OCI-LY1 (cell line): ENCODE results near the gene RPE65.

Experiments used
- H2AFZ ChIP-seq: fragments of 200-600 bp; sonication (generic), shearing (Covaris generic); 2 replicates; pipeline ENCODE4 v1.6.0; 2014; ENCODE audit warnings: antibody characterized with exemption, mild to moderate bottlenecking, low read length
- H3F3A ChIP-seq: fragments of 200-600 bp; sonication (generic), shearing (Covaris generic); 2 replicates; pipeline ENCODE4 v1.6.0; 2014; ENCODE audit warnings: mild to moderate bottlenecking, antibody characterized with exemption, low read length, moderate library complexity; ENCODE audit not compliant: insufficient read depth
- H3K27ac ChIP-seq: fragments of 200-600 bp; sonication (generic); 2 replicates; pipeline ENCODE4 v1.5.1; 2014; ENCODE audit warnings: low read length, mixed run types, mild to moderate bottlenecking, low read depth; ENCODE audit not compliant: poor library complexity, severe bottlenecking
- H3K27me3 ChIP-seq: fragments of 200-600 bp; sonication (generic); 2 replicates; pipeline ENCODE4 v1.6.0; 2014; ENCODE audit warnings: antibody characterized with exemption, mild to moderate bottlenecking, low read length, moderate library complexity; ENCODE audit not compliant: insufficient read depth
- H3K36me3 ChIP-seq: fragments of 200-600 bp; sonication (generic); 2 replicates; pipeline ENCODE4 v1.6.1; 2014; ENCODE audit warnings: mild to moderate bottlenecking, antibody characterized with exemption, low read length, moderate library complexity, mixed read lengths; ENCODE audit not compliant: insufficient read depth
- H3K4me1 ChIP-seq: fragments of 200-600 bp; sonication (generic); 2 replicates; pipeline ENCODE4 v1.5.1; 2014; ENCODE audit warnings: mild to moderate bottlenecking, low read length, moderate library complexity; ENCODE audit not compliant: insufficient read depth, severe bottlenecking
- H3K4me2 ChIP-seq: fragments of 200-600 bp; sonication (generic), shearing (Covaris generic); 2 replicates; pipeline ENCODE4 v1.6.1; 2014; ENCODE audit warnings: low read length
- H3K4me3 ChIP-seq: fragments of 200-600 bp; sonication (generic); 2 replicates; pipeline ENCODE4 v1.5.1; 2014; ENCODE audit warnings: low read length, low read depth, mild to moderate bottlenecking, mixed read lengths; ENCODE audit not compliant: poor library complexity, severe bottlenecking
- H3K79me2 ChIP-seq: fragments of 200-600 bp; shearing (Covaris generic); 2 replicates; pipeline ENCODE4 v1.6.1; 2016; ENCODE audit warnings: mixed run types, low read length, mixed read lengths; ENCODE audit not compliant: insufficient read depth
- H3K9ac ChIP-seq: fragments of 200-600 bp; sonication (generic), shearing (Covaris generic); 2 replicates; pipeline ENCODE4 v1.6.1; 2014; ENCODE audit warnings: mild to moderate bottlenecking, low read length, mixed read lengths
- H3K9me2 ChIP-seq: fragments of 200-600 bp; sonication (generic), shearing (Covaris generic); 2 replicates; pipeline ENCODE4 v1.6.1; 2014; ENCODE audit warnings: low read depth, mild to moderate bottlenecking, low read length, mixed read lengths
- H3K9me3 ChIP-seq: fragments of 200-600 bp; shearing (Covaris generic); 2 replicates; pipeline ENCODE4 v1.6.1; 2014; ENCODE audit warnings: low read length, mixed read lengths
- H4K20me1 ChIP-seq: fragments of 200-600 bp; sonication (generic), shearing (Covaris generic); 2 replicates; pipeline ENCODE4 v1.6.0; 2016; ENCODE audit warnings: mild to moderate bottlenecking, low read length; ENCODE audit not compliant: insufficient read depth
- CTCF ChIP-seq: fragments of 200-600 bp; sonication (generic), shearing (Covaris generic); IDR thresholded peaks from 2 replicates; pipeline ENCODE4 v1.5.1; 2017; ENCODE audit warnings: mild to moderate bottlenecking, antibody characterized with exemption, low read length, moderate library complexity, mixed read lengths
- EZH2 ChIP-seq: fragments of 200-600 bp; sonication (generic), shearing (Covaris generic); IDR thresholded peaks from 2 replicates; pipeline ENCODE4 v1.8.0; 2017; ENCODE audit warnings: borderline replicate concordance, mixed run types, mild to moderate bottlenecking, antibody characterized with exemption, low read length, moderate library complexity, mixed read lengths

The RPE65 gene

GRCh38 chr1:68456202-68456601, 6.4 kb upstream of the RPE65 start:
- Histone ChIP-seq H3K4me3 (no peak overlapping the region), H3K27me3 (no peaks in the 10 kb centered on the region), H3F3A (no peaks in the 10 kb centered on the region), H4K20me1 (no peaks in the 10 kb centered on the region), H3K27ac (no peak overlapping the region), H3K79me2 (no peaks in the 10 kb centered on the region), H2AFZ (no peak overlapping the region), H3K4me1 (no peaks in the 10 kb centered on the region), H3K36me3 (no peaks in the 10 kb centered on the region), H3K9me2 (no peaks in the 10 kb centered on the region), H3K9ac (no peak overlapping the region), H3K4me2 (no peak overlapping the region), H3K9me3 (no peaks in the 10 kb centered on the region)
- TF ChIP-seq CTCF (no peak), EZH2 (no peak)

GRCh38 chr1:68454534-68454933, 4.8 kb upstream of the RPE65 start:
- Histone ChIP-seq H3K9me3 (no peaks in the 10 kb centered on the region), H3K36me3 (no peaks in the 10 kb centered on the region), H4K20me1 (no peaks in the 10 kb centered on the region), H3K4me2 (no peak overlapping the region), H3K79me2 (no peaks in the 10 kb centered on the region), H2AFZ (no peak overlapping the region), H3F3A (no peaks in the 10 kb centered on the region), H3K27ac (no peak overlapping the region), H3K4me3 (no peak overlapping the region), H3K9ac (no peak overlapping the region), H3K9me2 (no peaks in the 10 kb centered on the region), H3K4me1 (no peaks in the 10 kb centered on the region), H3K27me3 (no peaks in the 10 kb centered on the region)
- TF ChIP-seq CTCF (no peak), EZH2 (no peak)

- no peak for TF ChIP-seq EZH2
- no peak for TF ChIP-seq CTCF
- H3K9ac ChIP-seq = no peak overlapping the region
- H3K36me3 ChIP-seq = no peaks in the 10 kb centered on the region
- no peak overlapping the region for H2AFZ ChIP-seq
- no peak overlapping the region for H3K4me2 ChIP-seq
- no peaks in the 10 kb centered on the region for H3K9me2 ChIP-seq
- no peaks in the 10 kb centered on the region for H3K9me3 ChIP-seq
- H3K79me2 ChIP-seq = no peaks in the 10 kb centered on the region
- no peak overlapping the region for H3K4me3 ChIP-seq
- H3K27me3 ChIP-seq = no peaks in the 10 kb centered on the region
- no peaks in the 10 kb centered on the region for H3K4me1 ChIP-seq
- no peaks in the 10 kb centered on the region for H4K20me1 ChIP-seq
- H3F3A ChIP-seq = no peaks in the 10 kb centered on the region
- H3K27ac ChIP-seq = no peak overlapping the region
These were observed 3.4 kb upstream of the RPE65 start for GRCh38 chr1:68453060-68453670.
